Measurements from ENCODE around the gene CGAS.

DNA sequence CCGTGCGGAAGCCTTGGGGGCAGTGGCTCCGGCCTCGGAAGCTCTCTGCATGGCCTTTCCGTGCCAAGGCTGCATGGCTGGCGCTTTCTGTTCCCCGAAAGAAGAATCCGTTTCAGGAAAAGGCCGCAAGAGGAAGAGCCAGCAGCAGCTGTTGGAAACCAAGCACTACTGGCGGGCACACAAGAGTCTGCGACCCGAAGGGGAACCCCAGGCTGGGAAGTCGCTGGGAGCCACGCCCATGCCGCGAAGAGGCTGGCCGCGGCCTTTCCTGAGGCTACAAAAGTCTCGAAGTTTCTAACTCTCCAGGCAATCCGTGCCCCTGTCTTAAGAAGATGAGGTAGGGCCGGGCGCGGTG, at the start of gene CGAS:
- TF ChIP-seq, protein P1, sequence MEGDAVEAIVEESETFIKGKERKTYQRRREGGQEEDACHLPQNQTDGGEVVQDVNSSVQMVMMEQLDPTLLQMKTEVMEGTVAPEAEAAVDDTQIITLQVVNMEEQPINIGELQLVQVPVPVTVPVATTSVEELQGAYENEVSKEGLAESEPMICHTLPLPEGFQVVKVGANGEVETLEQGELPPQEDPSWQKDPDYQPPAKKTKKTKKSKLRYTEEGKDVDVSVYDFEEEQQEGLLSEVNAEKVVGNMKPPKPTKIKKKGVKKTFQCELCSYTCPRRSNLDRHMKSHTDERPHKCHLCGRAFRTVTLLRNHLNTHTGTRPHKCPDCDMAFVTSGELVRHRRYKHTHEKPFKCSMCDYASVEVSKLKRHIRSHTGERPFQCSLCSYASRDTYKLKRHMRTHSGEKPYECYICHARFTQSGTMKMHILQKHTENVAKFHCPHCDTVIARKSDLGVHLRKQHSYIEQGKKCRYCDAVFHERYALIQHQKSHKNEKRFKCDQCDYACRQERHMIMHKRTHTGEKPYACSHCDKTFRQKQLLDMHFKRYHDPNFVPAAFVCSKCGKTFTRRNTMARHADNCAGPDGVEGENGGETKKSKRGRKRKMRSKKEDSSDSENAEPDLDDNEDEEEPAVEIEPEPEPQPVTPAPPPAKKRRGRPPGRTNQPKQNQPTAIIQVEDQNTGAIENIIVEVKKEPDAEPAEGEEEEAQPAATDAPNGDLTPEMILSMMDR (IDR thresholded peaks at IDR 0.05; ENCODE audit: insufficient read depth, low read length), result no peak
- TF ChIP-seq, protein P2, sequence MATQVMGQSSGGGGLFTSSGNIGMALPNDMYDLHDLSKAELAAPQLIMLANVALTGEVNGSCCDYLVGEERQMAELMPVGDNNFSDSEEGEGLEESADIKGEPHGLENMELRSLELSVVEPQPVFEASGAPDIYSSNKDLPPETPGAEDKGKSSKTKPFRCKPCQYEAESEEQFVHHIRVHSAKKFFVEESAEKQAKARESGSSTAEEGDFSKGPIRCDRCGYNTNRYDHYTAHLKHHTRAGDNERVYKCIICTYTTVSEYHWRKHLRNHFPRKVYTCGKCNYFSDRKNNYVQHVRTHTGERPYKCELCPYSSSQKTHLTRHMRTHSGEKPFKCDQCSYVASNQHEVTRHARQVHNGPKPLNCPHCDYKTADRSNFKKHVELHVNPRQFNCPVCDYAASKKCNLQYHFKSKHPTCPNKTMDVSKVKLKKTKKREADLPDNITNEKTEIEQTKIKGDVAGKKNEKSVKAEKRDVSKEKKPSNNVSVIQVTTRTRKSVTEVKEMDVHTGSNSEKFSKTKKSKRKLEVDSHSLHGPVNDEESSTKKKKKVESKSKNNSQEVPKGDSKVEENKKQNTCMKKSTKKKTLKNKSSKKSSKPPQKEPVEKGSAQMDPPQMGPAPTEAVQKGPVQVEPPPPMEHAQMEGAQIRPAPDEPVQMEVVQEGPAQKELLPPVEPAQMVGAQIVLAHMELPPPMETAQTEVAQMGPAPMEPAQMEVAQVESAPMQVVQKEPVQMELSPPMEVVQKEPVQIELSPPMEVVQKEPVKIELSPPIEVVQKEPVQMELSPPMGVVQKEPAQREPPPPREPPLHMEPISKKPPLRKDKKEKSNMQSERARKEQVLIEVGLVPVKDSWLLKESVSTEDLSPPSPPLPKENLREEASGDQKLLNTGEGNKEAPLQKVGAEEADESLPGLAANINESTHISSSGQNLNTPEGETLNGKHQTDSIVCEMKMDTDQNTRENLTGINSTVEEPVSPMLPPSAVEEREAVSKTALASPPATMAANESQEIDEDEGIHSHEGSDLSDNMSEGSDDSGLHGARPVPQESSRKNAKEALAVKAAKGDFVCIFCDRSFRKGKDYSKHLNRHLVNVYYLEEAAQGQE (IDR thresholded peaks at IDR 0.05; ENCODE audit: insufficient replicate concordance, low read depth), result peak; percentile 72

Measured in HL-60 (cell line).